Stimulated activated naive CD8-positive, alpha-beta T cell treated with anti-CD3 and anti-CD28 coated beads, Interleukin-15, Interleukin-2, amounts not matched to agents 100 U/mL and 50 U/mL, for 24 hours (primary cell): ENCODE results near the gene CHST12.
"Not testable (repeated sequence)": the region's sequence is repeated elsewhere in the genome, so short reads cannot be mapped to it uniquely, and the experiment has no call there.

Experiments used
- ATAC-seq: fragments of 150-1000 bp; cut with Tn5 transposase; one replicate; pipeline ENCODE4 v1.10.0; 2021
- DNase-seq: peaks from one replicate; pipeline ENCODE4 v3.0.0; 2021

Gene CHST12

DNA sequence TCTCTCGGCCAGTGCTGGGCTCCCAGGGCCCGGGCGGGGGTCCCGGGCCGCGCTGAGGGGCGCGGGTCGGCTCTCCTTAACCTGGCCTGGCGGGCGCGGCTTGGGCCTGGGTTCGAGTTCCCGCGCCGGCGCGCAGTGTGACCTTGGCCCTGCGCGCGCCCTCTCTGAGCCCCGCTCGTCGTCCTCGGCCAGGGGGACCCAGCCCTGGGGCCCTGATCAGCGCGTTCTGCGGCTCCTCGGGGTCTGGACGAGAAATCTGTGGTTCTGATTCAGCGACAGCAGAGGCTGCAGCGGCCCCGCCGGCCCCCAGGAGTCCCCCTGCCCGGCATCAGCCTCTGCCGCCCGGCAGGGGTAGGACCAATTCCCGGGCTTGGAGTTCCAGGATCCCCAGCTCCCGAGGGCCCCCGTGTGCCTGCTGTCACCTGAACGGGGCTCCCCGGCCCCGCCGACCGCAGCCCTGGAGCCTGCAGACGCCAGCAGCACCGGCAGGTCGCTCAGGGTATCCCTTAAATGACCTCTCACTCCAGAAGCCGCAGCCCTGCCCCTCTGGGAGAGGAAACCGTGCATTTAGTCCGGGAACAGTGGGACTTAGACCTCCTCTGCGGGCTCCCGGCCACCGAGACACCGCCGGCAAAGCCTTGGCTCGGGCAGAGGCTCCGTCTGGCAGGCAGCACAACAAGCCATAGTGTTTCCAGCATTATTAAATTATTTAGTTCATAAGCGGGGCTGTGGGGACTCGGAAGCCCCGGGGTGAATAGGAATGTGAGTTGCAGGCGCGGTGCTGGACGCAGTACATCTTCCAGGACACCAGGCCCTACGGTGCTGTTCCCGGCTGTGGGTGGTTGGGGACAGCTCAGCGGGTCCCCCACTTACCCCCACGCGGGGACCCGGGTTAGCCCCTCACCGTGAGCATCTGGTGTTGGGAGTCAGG lies 572 bp downstream of the CHST12 start:
- DNase-seq (peak; percentile 43), ATAC-seq (peak; percentile 19)

DNA sequence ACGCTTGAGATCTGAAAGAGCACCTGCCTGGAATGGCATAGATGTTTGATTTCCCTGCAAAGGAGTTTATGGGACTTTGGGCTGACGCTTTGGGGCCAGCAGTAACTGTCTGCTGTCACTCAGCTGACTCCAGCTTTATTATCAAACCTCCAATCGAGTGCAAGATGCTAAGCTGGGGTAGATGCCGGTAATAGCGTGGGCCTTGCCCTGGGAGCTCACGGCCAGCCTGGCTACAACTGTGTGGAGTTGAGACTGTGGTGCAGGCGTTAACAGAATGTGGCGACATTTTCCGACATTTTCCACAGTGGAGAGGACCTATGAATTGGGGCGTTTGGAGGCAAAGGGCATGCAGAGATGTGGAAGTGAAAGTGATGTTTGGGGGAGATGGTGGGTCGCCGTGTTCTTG lies 1.3 kb downstream of the CHST12 start:
- ATAC-seq (no peak), DNase-seq (no peak)

DNA sequence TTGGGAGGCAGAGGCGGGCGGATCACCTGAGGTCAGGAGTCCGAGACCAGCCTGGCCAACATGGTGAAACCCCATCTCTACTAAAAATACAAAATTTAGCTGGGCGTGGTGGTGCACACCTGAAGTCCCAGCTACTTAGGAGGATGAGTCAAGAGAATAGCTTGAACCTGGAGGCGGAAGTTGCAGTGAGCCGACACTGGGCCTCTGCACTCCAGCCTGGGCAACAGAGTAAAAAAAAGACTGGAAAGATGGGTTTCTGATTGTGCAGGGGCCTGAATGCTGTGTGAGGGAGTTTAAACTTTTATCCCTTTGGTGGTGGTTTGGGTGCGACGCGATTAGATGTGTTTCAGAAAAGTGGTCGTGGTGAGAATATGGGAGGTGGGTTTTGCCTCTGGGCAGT lies 1.8 kb downstream of the CHST12 start:
- no peak for ATAC-seq

DNA sequence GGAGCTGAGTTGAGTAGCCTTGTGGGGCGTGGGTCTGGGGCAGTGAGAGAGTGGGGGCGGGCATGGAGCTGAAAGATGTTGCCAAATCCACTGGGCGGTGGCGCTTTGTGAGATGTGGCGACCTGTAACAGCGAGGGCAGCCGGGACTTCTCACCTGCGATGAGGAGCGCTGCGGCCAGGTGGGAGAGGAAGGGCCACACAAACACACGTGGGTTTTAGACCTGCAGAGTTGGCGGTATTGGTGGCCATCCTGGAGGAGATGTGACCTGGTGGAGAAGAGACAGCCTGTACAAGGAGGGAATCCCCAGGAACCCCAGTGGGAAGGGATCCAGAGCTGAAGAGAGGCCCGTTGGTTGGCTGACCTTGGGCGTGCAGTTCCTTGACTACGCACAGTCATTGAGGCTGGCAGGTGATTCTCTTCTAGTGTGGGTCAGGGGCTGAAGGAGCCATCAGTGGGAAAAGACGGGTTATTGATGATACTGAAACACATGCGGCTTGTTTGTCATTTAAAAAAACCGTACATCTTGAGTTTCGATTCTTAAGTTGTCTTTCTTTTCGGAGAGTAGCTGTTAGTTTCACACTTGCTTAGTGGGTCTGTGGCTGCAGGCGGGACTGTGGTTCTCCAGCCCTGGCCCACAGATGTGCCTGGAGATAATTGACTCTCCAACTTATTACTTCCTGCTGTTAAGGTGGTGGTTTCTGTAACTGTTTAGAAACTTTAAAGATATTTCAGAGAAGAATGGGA lies 2.4 kb downstream of the CHST12 start:
- ATAC-seq (peak; percentile 74), DNase-seq (peak; percentile 68)

More for the DNA sequence above, 1.8 kb downstream of the CHST12 start:
- DNase-seq = no peak

DNA sequence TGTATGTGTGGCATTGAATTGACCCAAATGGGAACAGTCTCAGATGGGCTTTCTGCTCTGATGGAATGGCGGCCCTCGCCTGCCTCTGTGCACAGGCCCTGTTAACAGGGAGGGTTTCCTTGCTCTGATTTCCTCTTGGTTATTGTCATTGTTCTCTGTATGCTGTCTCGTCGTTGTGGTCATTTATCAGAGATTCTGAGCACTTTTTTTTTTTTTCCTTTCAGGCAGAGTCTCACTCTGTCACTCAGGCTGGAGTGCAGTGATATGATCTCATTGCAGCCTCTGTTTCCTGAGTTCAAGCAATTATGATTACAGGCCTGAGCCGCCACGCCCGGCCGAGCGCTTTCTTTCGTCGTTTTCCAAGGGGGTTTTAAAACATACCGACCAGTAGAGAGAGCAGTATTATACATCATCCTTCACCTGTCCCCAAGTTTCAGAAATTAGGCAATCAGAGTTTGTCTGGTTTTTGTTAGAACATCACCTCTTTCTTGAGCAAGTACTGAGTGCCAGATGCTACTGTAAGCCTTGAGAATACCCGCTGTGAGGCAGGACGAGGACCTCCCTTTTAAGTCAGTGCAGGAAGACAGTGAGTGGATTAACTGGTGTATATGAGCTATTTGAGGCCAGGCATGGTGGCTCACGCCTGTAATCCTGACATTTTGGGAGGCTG lies 6.5 kb downstream of the CHST12 start:
- ATAC-seq (no peak), DNase-seq (no peak)

DNA sequence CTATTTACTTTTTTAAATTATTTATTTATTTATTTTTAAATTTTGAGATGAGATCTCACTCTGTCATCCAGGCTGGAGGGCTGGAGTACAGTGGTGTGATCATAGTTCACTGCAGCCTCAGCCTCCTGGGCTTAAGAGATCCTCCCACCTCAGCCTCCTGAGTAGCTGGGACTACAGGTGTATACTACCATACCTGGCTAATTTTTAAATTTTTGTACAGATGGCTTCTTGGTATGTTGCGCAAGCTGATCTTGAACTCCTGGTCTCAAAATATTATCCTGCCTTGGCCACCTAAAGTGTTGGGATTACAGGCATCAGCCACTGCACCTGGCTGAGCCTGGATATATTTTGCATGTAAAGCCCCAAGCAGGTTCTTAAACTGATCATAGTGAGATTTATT lies 7.6 kb downstream of the CHST12 start:
- DNase-seq = no peak
- no peak for ATAC-seq

DNA sequence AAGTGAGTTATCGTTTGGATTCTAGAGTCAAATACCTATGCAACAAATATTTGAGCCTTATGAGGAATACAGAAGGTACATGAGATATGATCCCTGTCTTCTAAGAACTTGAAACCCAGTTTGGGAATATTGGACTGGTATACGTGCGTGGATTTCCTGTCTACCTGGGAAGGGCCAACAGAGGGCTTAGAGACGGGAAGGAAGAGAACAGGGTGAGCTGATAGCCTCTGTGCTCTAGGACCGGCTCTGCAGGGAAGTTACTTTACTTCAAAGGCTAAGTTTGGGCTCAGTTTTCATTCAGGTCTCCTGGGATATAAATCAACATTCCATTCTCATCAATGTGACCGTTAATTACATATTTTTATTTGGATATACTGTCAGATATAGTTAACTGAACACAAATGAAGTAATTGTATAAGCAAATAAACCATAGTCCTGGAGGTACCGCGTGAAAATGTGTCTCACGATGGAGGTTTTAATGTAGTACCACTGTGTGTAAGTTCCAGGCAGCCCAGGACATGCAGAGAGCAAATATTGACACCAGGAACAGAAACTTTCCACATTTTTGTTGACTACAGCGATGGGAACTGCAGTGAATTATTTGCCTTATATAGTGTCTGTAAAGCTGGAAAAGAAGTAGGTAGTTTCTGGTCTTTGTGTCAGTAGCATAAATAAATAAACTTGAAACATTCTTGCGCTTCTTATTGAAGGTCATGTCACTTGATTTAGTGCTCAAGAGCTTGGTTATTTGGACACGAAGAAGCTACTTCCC lies 8.6 kb downstream of the CHST12 start:
- ATAC-seq (no peak), DNase-seq (no peak)

DNA sequence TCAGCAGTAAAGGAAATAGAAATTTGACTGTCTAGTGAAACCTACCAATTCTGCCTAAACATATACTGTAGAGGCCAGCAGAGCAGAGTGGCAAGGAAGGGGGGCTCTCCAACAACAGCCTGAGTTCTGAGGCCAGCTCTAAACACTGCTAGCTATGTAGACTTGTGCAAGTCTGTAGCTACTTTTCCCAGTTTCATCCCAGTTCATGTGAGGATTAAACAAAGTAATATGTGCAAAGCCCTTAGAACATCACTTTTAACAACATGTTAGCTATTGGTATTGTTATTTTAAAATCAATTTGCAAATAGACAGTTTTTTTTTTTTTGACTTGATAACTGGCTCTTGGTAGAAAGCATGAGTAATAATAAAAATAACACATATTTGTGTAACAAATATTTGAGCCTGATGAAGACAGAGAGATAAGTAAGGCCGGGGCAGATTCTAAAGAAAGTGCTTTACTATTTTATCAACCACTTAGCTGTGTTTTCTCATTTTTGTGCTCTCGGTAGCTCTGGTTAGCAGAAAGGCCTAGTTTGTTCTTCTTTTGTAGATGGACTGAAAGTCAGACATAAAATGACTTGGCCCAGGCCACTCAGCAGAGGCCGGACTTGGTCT lies 9.3 kb downstream of the CHST12 start:
- ATAC-seq (no peak), DNase-seq (no peak)

DNA sequence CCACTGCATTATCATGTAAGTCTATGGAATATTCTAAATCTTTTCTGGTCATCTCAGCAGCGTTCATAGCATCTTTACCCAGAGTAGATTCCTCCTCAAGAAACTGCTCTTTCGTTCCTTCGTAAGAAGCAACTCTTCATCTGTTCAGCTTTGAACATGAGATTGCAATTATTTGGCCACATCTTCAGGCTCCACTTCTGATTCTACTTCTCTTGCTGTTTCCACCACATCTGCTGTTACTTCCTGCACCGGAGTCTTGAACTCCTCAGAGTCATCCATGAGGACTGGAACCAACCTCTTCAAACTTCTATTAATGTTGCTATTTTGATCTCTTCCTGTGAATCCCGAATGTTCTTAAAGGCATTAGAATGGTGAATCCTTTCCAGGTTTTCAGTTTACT lies 12.7 kb downstream of the CHST12 start:
- DNase-seq = no peak
- ATAC-seq = no peak

DNA sequence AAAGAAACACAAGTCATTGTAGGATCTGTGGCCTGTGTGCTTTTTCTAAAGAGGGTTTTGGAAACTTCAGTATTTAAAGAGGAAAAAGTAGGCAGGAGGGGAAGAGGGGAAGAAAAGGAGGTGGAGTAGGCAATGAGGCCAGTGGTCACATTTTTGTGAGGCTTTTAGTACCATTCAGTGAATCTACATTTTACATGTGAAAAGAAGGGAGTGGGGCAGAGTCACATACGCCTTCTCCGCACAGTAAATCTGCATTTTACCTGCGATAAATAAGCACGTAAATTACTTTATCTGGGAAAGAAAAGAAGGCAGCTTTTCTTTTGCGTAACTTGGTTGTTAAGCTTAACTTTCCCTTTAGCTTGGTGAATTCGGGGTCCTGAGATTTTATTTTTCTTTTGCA lies 13.2 kb downstream of the CHST12 start:
- no peak for ATAC-seq
- DNase-seq = no peak

DNA sequence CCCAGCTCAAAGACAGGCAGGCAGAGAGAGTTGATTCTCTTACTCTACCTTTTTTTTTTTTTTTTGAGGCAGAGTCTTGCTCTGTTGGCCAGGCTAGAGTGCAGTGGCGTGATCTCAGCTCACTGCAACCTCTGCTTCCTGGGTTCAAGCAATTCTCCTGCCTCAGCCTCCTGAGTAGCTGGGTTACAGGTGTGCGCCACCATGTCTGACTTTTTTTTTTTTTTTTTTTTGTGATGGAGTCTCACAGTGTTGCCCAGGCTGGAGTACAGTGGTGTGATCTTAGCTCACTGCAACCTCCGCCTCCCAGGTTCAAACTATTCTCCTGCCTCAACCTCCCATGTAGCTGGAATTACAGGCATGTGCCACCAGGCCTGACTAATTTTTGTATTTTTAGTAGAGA lies 13.8 kb downstream of the CHST12 start:
- ATAC-seq, DNase-seq: not testable (repeated sequence)

DNA sequence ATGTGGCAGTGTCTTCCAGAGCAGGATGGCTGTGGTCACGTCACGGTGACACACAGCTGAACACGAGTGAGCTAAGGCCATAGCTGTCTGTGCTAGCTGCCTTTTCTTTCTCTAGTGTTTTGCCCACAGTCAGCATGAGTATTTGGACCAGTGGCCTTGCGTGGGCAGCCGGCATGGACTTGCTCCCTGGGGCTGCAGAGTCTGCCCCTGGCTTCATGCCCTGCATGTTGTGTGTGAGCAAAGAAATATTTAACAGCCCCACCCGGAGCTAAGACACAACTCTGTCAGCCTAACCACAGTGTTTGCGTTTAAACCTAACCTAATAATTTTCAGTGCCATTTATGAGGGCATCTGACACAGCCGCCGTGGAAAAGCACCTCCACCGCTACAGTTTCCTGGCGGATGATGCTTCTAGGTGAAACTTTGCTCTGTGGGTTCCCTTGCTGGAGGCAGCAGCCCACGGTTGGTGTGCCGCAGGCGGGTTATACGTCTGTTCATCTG lies 14.6 kb downstream of the CHST12 start:
- ATAC-seq = peak; percentile 84
- peak; percentile 64 for DNase-seq

DNA sequence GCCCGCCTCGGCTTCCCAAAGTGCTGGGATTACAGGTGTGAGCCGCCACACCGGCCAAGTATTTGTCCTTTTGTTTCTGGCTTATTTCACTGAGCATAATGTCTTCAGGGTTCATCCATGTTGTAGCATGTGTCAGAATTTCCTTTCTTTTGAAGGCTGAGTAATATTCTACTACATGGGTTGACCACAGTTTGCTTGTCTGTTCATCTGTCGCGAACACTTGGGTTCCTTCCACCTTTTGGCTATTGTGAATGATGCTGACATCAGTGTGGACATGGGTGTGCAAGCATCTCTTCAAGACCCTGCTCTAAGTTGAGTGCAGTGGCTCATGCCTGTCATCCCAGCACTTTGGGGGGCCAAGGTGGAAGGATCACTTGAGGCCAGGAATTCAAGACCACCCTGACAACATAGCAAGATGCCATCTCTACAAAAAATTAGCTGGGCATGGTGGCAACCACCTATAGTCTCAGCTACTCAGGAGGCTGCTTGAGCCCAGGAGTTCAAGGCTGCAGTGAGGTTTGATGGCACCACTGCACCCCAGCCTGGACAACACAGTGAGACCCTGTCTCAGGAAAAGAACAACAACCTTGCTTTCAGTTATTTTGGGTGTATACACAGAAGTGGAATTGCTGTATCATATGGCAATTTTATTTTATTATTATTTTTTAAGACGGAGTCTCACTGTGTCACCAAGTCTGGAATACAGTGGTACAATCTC lies 17.0 kb downstream of the CHST12 start:
- ATAC-seq = peak; percentile 39
- DNase-seq = no peak

DNA sequence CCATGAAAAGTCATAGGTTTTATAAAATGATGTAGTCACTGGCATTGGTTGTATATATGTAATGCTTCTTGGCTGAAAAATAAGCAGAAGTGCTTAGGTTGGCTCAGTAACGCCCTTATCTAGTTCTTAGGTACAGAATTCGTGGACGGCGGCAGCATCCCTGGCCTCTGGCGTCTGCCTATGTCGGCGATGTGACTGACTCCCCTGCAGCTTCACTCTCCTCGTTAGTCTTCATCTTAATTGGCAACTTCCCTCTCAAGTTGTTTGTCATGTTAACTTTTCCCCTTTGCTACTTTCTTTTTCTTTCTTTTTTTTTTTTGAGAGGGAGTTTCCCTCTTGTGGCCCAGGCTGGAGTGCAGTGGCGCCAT lies 18.5 kb downstream of the CHST12 start:
- ATAC-seq = no peak

DNA sequence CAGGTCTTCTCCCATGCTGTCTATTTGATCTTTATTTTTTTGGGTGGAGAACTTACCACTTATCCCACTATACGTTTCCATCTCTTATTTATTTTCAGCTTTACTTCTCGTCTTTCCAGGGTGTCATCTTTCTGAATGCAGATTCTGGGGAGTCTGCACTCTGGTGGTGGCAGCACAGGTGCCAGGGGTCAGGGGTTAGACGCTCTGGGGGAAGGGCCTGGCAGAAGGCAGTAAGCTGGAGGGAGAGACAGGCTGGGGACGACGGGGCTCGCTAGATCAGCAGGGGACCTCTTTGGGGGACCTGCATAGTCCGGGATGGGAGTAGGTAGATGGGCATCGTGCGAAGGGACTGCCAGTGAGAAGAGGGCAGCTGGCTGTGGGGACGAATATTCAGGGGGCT lies 22.3 kb downstream of the CHST12 start:
- no peak for DNase-seq
- ATAC-seq = no peak

More for the DNA sequence above, 18.5 kb downstream of the CHST12 start:
- DNase-seq = no peak

DNA sequence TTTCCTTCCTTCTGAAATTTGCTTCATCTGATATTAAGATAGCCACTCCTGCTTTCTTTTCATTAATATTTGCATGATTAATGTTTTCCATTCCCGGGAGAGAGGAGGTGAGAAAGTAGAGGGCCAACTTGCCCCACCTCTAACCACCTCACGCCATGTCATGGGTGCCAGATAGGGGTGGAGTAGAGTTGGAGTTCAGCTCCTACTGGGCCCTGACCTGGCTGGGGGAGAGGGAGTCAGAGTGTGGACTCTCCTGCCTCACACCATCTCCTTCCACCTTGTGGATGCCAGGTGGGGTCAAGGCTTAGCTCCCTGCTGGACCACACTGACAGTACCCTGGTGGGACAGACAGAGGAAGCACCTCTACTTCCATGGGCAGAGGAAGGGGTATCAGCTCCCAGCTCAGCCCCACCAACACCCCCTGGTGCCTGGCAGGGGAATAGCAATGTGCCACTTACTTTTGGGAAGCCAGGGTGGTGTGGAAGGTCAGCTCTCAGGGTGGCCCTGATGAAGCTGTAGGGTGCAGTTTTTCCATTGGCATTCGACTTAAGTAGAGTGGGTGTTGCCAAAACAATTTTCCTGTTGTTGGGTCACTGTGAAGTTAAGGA lies 28.0 kb downstream of the CHST12 start:
- ATAC-seq = peak; percentile 49
- DNase-seq = peak; percentile 61

DNA sequence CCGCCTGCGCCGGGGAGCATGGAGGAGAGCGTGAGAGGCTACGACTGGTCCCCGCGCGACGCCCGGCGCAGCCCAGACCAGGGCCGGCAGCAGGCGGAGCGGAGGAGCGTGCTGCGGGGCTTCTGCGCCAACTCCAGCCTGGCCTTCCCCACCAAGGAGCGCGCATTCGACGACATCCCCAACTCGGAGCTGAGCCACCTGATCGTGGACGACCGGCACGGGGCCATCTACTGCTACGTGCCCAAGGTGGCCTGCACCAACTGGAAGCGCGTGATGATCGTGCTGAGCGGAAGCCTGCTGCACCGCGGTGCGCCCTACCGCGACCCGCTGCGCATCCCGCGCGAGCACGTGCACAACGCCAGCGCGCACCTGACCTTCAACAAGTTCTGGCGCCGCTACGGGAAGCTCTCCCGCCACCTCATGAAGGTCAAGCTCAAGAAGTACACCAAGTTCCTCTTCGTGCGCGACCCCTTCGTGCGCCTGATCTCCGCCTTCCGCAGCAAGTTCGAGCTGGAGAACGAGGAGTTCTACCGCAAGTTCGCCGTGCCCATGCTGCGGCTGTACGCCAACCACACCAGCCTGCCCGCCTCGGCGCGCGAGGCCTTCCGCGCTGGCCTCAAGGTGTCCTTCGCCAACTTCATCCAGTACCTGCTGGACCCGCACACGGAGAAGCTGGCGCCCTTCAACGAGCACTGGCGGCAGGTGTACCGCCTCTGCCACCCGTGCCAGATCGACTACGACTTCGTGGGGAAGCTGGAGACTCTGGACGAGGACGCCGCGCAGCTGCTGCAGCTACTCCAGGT lies 29.7 kb downstream of the CHST12 start:
- ATAC-seq (no peak), DNase-seq (no peak)

DNA sequence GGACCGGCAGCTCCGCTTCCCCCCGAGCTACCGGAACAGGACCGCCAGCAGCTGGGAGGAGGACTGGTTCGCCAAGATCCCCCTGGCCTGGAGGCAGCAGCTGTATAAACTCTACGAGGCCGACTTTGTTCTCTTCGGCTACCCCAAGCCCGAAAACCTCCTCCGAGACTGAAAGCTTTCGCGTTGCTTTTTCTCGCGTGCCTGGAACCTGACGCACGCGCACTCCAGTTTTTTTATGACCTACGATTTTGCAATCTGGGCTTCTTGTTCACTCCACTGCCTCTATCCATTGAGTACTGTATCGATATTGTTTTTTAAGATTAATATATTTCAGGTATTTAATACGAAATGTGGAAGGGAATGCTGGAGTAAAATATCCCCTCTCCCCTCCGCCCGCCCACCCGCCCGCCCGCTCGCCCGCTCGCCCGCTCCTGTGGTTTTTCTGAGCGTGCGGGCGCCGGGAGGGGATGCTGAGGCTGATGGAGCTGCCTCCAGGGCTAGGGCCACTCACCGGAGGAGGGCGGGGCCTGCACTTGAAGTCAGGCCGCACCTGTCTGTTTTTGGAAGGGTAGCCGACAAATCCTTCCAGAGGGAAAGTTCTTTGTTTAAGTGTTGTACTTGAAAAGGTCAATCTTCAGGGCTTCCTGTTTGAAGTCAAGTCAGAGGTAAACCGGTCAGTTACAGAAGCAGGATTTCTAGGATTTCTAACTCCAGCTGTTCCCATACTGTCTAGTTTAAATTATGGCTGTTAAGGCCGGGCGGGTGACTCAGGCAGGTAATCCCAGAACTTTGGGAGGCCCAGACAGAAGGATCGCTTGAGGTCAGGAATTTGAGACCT lies 30.5 kb downstream of the CHST12 start:
- ATAC-seq = no peak
- DNase-seq = no peak
